ENCODE data around the gene KRT8. TPM values are rescaled to one million over a fixed set of nuclear protein-coding genes. Genes with fewer than 3 reads are reported as not detected.
A peak's percentile ranks its signal among the peaks of the same experiment; 100 is the strongest.
"Not testable (repeated sequence)": the region's sequence is repeated elsewhere in the genome, so short reads cannot be mapped to it uniquely, and the experiment has no call there.

KRT8 gene
- total RNA-seq, 1 donor from 2014 or later: 235 TPM

DNA sequence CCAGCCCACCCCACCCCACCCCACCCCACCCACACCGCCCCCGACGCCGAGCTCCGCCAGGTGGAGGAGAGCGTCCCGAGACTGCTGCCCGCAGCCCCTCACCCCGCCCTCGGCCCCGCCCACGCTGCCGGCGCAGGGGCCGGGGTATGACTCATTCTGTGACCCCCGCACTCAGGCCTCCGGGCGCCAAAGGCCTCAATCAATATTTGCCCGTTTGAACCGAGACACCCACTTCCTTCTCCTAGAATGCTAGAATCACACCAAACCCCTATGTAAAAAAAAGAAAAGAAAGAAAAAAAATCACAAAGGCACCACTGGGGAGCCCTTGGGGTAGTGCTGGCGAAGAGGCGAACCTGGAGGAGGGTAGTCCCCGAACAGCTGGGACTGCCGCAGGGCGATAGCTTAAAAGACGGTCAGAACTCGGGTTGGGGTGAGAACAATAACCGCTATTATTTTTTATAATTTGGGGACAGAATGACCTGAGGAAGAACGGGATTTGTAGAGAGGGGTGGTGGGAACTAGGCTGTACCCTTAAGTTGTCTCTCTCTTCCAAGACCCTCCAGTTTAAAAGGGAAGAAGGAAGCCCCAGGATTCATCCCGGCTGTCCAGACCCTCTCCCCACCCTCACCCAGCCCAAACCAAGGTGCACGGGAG is 894 bp downstream of the KRT8 start:
- ATAC-seq: peak; percentile 74
- DNase-seq (ENCODE audit: low spot score): peak; percentile 83

DNA sequence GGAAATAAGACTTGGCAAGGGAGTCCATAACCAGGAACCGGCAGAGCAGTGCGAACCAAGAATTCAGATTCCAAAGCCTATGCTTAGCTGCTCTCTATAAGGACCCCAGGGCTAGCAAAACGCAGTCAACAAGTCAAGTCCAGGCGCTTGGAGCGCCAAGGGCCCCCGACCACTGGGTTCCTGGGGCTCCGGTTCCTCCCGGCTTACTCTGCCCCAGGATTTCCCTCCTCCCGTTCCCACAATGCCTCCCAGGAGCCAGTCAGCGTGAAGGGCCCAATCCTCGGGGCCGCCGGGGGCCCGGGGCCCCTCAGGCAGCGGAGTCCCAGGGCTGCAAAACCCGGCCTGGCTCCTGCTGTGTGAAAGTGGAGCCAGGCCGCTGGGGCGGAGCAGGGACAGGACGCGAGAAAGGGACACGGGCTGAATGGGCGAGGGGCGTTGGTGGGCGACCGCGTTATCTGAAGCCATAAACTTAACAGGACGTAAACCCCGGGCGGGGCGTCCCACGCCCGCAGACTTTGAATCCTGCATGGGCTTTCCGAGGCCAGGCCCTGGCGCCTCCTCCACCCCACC is 1.5 kb downstream of the KRT8 start:
- DNase-seq (ENCODE audit: low spot score) (no peak), ATAC-seq (peak; percentile 39)

DNA sequence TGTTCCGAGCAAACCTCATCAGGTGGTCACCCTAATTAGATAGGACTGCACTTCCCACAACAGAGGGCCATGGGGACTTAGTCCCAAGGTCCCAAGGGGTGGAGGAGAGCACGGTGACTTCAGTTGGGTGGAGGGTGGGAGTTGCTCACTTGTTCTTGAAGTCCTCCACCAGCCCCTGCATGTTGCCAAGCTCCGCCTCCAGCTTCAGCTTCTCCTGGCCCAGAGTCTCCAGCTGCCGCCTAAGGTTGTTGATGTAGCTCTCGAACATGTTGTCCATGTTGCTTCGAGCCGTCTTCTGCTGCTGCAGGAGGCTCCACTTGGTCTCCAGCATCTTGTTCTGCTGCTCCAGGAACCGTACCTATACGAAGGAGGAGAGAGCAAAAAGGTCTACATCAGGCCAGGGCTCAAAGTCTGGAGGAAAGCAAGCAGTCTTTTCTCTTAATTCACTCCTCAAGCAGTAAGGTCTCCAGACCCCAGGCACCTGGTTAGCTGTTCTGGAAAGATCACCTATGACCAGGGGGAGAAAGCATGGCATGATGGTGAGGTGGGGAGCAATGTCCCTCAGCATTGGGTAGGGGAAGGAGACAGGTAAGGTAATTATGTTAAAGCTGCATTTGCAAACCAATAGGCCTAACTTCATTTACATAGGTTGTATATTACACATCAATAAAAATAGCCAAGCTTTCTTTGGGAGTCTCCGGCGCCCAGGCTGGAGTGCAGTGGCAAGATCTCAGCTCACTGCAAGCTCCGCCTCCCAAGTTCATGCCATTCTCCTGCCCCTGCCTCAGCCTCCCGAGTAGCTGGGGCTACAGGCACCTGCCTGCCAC is 2.9 kb downstream of the KRT8 start:
- ATAC-seq (no peak), DNase-seq (ENCODE audit: low spot score) (no peak)

DNA sequence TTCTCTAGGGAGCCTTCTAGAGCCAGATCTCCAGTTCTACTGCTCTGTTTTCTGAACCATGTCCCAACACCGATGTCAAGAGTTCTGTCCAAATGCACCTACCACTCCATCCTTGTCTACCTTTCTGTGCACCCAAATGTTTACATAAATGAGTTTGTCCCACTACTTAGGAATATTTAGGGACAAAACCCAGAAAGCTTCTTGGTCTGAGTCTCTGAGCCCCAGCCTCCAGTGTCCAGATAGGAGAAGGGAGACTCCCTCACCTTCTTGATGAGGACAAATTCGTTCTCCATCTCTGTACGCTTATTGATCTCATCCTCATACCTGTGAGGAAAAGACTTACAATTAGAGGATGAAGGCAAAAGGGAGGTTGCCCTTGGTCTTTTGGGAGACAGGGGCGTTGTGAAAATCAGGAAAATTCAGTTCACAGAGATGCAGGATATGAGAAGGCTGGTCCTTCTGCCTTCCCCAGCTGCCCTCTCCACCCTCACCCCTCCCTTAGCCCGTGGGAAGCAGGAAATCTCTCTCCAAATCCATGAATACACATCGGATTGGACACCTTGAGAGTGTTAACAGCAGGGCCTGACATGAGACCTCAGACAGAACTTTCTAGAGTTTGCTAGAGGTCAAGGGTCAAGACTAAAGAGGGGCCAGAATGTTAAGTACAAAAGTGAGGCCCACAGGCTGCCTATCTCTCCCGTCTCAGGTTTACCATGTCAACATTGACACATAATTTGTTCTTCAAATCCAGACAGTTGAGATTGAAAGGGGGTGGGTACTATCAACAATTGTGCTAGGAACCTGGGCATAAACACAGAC is 3.8 kb downstream of the KRT8 start:
- ATAC-seq (no peak), DNase-seq (ENCODE audit: low spot score) (no peak)

DNA sequence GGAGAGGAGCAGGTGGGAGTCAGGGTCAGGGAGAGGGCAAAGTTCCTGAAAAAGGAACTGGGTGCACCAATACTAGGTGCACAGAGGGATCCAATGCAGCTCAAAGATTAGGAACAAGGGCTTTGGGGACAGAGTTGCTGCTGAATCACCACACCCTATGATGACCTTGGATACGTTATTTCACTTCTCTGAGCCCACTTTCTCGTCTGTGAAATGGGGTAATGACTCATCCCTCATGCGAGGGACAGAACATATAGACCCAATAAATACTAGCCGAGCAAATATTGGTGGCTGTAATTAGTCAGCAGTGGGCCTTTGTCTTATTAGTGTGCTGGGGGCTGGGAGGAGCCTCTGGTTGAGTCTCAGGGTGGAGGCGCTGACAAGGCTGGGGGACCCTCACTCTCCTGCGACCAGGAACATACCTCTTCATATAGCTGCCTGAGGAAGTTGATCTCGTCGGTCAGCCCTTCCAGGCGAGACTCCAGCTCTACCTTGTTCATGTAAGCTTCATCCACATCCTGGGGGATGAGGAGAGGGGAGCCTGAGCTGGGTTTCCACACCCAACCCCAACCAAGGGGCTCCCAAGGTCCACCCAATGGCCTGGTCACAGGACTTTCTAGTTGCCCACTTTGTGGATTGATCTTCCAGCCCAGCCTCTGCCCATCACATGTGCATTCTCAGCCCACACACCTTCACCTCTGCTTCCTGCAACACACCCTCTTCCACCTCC is 4.5 kb downstream of the KRT8 start:
- no peak for DNase-seq (ENCODE audit: low spot score)
- no peak for ATAC-seq

DNA sequence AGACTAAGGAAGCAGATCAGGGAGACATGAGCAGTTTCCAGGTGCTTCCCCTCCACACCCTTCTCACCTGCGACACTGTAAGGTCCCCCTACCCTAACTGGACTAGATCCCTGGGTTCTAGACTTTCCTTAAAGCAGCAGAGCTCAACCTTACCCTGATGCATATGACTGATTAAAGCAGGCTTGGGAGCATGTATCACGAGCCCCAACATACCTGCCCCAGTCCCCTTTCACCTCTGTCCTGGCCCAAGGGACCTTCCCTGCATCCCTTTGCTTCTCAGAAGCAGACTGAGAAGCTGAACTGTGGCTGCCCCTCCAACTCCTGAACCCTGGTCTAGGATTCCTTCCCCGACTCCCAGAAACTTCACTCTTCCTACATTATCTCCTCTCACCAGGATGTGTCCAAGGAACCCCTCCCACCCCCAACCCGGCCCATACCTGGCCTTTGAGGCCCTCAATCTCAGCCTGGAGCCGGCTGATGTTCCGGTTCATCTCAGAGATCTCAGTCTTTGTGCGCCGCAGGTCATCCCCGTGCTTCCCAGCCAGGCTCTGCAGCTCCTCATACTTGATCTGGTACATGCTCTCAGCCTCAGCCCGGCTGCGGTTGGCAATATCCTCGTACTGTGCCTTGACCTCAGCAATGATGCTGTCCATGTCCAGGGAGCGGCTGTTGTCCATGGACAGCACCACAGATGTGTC is 5.4 kb downstream of the KRT8 start:
- ATAC-seq: no peak

DNA sequence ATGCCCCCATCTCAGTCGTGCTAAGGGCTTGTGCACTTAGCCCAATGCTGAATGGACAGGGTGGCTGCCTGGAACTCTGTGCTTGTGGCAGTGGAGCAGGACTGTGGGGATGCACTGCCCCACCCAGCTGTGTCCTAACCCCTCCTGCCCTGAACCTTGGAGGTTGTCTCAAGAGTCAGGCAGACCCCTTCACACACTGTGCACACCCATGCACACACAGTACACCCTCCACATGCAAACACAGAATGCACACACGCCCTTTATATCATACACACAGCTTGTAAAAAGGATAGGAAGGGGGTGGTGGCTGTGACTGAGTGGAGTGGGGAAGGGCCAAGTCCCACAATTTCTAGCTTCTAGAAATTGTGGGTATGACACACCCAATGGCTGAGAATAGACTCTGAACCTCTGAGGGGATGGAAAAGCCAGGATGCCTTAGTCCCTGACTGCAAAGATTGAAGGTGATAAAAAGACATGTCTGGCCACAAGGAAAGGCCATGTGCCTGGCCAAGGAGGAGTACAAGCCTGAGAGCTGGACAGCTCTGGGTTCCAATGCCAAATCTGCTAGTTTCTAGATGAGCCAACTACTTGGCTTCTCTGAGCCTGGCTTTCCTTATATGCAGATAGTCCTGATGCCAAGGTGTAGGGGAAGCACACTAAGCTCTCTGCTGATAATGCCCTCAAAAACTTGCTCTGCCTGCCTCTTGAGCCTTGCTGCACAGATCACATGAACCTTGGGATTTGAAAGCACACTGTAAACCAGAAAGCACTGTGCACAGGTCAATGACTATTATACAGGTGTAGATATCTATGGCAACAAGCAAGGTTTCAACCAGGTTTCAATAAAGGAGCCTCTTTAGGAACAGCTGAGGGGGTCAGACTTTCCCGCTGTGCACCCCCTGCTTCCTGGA is 8.4 kb downstream of the KRT8 start:
- DNase-seq (ENCODE audit: low spot score) (no peak), ATAC-seq (peak; percentile 34)

More for the DNA sequence above, 5.4 kb downstream of the KRT8 start:
- DNase-seq (ENCODE audit: low spot score): no peak

DNA sequence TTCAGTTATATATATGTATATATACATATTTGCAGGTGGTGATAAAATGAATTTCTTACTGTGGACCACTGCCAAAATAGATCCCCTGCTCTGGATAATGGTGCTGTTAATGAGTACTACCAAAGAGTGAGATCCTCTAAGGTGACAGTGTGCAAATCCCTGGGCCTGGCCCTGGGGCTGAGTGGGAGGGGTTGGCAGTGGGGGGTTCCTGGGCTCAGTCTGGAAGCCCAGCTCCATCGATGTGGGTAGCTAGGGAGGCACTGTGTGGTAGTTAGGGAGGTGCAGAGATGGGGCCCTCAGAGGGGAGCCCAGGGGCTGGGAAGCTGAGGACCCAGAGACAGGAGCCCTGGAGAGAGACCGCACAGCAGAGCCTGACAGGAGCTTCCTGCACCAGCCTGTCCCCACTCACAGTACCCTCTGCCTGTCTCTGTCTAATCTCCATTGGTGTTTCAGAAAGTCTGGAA is 9.1 kb downstream of the KRT8 start:
- DNase-seq (ENCODE audit: low spot score) (no peak), ATAC-seq (peak; percentile 31)

DNA sequence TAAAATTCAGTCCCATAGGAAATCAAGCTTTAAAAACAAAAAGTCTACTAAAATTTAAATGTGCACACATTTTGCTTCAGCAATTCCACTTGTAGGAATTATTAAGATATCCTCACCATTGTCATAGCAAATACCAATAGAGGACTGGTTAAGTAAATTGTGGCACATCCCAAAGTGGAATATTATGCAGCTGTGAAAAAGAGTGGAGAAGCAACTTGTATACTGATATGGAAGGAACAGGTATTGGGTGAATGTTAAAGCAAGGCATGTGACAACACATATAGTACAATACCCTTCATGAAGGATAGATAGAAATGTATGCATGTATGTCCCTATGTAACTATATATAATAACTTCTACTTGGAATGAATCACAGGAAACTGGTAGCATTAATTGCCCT is 11.9 kb downstream of the KRT8 start:
- DNase-seq (ENCODE audit: low spot score) (no peak), ATAC-seq (no peak)

DNA sequence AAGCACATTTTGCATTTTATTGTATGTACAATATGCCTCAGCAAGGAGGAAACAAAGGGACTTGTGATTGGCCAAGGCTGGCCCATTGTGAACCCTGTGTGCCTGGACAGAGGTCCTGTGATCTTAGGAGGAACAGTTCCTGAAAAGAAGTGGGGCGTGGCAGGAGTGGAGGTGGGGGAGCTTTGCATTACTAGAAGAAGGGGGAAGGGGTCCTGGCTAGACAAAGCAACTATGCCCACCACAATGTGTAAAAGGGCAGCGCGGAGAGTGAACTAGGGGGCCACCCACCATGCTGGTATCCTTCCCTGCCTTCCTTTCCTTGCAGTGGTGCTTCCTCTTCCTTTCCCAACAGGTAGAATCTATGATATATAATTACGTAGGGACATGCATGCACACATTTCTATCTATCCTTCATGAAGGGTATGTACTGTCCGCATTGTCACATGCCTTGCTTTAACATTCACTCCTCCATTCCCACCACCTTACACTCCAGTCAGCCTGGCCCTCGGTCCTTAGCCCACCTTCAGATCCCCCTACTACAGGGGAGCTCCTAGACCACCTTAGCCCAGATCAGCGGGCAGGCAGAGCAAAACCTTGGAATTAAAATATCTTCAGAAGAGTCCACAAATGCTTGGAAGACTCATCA is 12.5 kb downstream of the KRT8 start:
- ATAC-seq (no peak), DNase-seq (ENCODE audit: low spot score) (no peak)

DNA sequence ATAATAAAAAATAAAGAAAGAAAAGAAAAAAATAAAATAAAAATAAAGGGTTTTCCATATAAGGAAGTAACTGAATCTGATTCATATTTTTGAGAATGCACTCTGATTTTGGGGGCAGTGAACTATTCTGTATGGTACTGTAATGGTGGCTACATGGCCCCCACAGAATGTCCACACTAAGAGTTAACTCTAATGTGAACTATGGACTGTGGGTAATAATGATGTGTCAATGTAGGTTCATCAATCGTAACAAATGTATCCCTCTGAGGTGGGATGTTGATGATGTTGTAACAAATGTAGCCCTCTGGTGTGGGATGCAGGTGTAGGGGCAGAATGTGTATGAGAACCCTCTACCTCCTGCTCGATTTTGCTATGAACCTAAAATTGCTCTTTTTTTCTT is 13.8 kb downstream of the KRT8 start:
- DNase-seq (ENCODE audit: low spot score): no peak

DNA sequence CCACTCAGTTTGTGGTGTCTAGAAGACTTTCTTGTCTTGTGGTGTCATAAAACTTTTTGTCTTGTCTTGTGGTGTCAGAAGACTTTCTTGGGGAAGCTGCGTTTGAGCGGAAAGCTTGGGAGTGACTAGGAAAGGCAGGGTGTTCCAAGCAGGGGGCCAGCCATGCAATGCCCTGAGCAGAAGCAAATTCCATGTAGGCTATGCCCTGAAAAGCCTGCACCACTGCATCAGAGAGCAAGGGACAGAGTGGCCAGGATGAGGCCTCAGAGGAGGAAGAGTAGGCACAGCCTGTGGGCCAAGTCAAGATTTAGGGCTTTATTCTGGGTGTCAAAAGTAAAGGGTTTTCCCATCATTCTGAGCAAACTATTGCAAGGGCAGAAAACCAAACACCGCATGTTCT is 14.5 kb downstream of the KRT8 start:
- no peak for DNase-seq (ENCODE audit: low spot score)
- ATAC-seq: no peak

More for the DNA sequence above, 13.8 kb downstream of the KRT8 start:
- no peak for ATAC-seq

DNA sequence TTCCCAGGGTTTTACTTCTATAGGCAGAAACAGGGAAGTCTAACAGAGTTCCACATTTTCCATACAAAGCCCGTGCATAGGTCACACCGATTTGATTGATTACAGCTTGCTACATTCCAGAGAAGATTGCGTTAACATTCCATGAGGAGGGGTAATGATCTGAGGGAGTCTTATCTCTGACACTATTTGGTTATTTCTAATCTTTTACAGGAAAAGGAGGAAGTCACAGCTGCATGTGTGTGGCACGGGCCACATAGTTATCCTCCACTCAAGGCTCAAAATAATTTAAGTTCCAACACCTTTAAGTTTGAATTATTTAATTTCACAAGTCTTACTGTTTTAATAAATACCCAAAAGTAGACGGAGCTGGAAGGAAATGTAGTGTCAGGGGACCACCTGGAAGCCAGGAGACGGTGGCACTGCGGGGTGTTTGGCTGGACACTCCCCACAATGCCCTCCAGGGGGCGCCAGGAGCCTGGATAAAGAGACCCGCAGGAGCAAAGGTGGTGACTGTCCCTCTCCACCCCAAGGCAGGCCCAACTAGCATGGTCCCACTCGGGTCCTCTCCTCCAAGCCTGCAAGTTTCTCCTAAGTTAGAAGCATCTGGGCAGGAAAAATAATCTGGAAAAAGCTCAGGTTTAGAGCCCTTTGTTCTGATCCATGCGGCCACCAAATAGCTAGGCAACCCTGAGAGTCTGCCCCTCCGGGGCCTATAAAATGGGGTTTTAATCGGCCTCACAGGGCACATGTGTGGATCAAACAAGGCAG is 20.2 kb downstream of the KRT8 start:
- DNase-seq (ENCODE audit: low spot score) (peak; percentile 84), ATAC-seq (peak; percentile 94)

DNA sequence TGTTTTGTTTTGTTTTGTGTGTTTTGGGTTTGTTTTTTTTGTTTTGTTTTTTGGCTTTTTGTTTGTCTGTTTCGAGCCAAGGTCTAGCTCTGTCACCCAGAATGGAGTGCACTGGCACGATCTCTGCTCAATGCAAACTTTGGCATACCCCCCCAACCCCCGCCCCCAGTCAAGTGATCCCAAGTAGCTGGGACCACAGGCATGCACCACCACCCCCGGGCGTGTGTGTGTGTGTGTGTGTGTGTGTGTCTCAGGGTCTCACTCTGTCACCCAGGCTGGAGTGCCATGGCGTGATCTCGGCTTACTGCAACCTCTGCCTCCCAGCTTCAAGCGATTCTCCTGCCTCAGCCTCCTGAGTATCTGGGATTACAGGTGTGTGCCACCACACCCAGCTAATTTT is 24.4 kb downstream of the KRT8 start:
- not testable (repeated sequence) for DNase-seq (ENCODE audit: low spot score)

DNA sequence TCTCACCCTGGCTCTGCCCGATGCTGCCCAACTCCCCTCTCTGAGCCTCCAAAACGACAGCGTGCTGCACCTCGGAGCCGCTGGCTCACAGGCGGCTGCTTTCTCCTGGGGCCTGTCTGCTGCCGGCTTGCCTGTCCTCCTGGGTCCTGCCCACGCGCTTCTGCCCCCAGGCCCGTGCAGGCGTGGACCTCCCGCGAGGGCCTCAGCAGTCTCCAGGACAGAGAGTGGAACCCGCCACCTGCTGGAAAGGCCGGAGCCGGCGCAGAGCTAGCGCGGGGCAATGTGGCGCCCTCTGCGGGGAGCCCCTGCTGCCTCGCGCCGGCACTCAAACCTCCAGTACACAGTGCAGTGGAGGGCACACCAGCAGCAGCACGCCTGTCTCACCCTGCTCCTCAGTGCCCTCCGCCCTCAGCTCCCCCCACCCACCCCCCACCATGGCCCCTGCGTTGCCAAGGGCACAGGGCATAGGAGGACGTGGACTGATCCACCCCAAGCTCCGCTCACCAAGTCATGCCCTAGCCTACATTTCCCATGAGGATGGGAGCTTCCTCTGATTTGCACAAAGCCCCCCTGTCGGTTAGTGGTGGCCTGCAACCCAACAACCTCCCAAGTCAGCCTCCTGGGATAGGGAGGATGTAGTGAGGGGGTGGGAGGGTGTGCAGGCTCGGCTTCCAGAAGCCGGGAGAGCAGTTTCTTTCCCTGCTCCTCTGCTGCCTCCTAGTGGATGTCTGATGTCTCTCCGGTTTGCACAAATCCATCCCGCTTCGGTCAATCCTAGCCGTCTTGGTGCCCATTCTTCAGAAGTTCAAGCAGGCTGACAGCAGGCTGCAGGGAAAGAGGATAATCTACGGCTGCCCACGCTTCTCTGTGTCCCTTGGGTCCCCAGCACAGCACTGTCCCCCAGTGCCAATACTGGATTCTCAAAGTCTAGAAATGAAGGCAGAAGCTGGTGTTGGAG is 25.2 kb downstream of the KRT8 start:
- peak; percentile 76 for DNase-seq (ENCODE audit: low spot score)
- ATAC-seq: peak; percentile 95

More for the DNA sequence above, 24.4 kb downstream of the KRT8 start:
- not testable (repeated sequence) for ATAC-seq
